ENCODE measurements around the gene ZNF486.

- TF ChIP-seq EZH2 (IDR thresholded peaks at IDR 0.05; ENCODE audit: borderline replicate concordance) = no peak
- TF ChIP-seq CTCF (IDR thresholded peaks at IDR 0.05; ENCODE audit: poor library complexity) = peak; percentile 64
- TF ChIP-seq EZH2phosphoT487 (IDR thresholded peaks at IDR 0.05; ENCODE audit: low read depth, severe bottlenecking, unreplicated experiment) = no peak
Measured at GRCh38 chr19:20247016-20247683, 80.1 kb downstream of the ZNF486 start.
